Stimulated activated CD4-positive, alpha-beta T cell treated with anti-CD3 and anti-CD28 coated beads, Interleukin-1b, Interleukin-23, amount 100 ng/mL, for 24 hours (primary cell): ENCODE data around the gene DARS1.

ENCODE experiments used
- DNase-seq, 4 experiments: peaks; one replicate each; pipeline ENCODE4 v3.0.0-alpha.2; 2020; ENCODE audit warnings: low read depth in 4 of 4, low spot score in 1 of 4

The DARS1 gene

GRCh38 chr2:135947483-135947882 lies 37.9 kb downstream of the DARS1 start:
- no peak for DNase-seq

DNA sequence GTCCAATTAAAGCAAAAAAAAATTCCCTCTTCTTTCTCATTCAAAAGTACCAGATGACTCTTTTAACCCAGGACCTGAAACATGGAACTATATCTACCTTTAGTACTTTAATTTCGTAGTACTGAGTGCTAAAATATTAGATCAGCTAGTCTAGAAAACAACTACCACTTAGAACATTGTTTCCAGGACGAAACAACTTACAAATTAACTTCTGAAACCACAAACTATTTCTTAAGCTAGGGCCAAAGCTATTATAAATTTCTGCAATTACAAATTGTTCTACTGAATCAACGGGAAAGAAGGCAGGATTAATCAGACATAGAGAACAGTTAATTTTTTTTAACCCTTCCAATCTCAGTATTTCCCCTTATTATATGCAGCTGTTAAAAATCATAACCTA lies 39.9 kb downstream of the DARS1 start:
- no peak for DNase-seq

DNA sequence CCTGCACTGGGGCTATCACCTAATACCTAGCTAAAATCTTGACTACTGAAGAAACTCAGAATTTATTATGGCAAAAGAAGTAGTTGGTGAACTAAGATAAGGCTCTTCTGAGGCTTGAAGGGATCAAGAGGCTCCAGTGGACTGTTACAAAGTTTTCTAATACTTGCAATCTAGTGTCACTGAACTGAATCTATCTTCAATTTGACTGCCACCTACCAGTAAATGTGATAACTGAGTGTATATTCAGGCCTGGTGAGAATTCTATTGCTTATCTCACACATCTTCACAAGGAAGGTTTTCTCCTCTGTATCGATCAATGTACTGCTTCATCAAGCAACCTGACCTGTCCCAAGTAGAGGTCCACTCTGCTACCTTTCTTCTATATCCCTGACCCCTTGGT lies 40.8 kb downstream of the DARS1 start:
- DNase-seq, result no peak

DNA sequence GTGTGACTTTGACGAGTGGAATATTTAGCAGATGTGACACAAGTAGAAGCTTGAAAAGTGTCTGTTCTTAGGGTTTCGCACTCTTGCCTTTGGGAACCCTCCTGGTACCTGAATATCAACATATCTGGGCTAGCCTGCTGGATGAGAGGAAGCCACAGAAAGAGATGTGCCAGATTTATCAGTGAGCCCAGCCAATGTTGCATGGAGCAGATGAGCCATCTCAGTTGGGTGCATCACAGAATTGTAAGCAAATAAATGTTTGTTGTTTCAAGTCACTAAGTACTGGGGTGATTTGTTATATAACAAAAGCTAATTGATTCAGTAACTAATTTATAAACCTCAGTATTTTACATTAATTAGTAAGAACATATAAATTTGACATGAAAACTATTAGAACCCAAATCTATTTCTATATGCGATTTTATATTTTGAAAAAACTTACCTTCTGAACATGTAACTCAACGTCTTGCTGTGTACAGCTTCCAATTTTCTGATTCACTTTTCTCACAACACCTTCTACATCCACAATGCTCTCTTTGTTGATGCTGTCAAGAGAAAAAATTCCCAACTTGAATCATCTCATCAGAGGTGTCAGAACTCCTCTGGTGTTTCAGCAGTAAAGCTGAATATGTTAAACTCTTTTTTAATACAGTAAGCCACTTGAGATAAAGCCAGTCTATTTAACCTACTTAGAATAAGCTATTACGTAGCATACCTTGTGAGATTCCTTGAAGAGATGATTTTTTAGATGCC lies 42.3 kb downstream of the DARS1 start:
- no peak for DNase-seq

DNA sequence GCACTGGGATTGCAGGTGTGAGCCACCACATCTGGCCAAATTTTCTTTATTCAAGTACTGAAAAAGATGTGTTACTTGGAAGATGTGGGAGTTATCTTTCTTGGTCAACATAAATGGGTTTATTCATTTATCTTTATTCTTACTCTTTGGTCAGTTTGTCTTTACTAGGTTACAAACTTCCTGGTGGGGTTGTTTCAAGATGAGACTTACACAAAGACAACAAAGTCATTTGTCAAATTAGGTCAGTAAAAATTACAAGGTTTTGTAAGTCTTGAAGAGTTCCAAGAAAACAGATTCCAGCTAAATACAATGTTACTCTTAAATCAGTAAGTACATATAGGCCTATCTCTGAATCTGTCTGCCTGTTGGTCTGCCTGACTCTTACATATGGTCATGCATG lies 48.9 kb downstream of the DARS1 start:
- DNase-seq, result no peak

- no peak for DNase-seq
Measured at GRCh38 chr2:135935914-135936313, 49.5 kb downstream of the DARS1 start.

- no peak for DNase-seq
Measured at GRCh38 chr2:135931776-135932443, 53.5 kb downstream of the DARS1 start.

GRCh38 chr2:135926605-135927004 lies 58.8 kb downstream of the DARS1 start:
- DNase-seq, result no peak

DNA sequence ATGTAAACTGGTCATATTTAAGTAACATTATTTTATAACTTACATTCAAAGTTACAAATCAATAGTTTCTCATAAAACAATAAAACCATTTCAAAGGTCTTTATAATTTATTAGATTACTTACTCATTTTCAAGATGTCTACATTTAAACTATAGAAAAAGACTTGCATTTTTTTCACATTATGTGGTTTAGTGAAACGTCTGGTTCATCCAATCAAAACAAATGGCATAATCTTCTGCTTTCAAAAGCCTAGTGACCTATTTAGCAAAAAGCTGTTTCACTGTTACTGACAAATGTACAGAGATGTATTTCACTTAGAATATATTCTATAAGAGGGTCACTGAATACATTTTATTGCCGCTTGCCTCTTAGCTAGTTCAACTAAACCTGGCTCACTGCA lies 59.9 kb downstream of the DARS1 start:
- DNase-seq, result no peak

GRCh38 chr2:135916207-135916606 lies 69.2 kb downstream of the DARS1 start:
- DNase-seq, result peak in 1 of 4 experiments; percentile 9

GRCh38 chr2:135914485-135914884 lies 70.9 kb downstream of the DARS1 start:
- DNase-seq, result no peak

GRCh38 chr2:135913727-135914365 lies 71.6 kb downstream of the DARS1 start:
- DNase-seq, result peak in 3 of 4 experiments; percentile 6 to 42 (median 30)

DNA sequence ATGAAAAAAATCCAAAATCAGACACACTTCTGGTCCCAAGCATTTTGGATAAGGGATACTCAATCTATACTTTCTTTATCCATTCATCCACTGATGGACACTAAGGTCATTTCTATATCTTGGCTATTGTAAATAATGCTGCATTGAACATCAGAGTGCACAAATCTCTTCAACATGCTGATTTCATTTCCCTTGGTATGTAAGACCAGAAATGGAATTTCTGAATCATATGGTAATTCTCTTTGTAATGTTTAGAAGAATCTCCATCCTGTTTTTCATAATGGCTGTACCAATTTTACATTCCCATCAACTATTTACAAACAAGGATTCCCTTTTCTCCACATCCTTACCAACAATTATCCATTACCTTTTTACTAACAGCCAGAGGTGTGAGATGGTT lies 75.5 kb downstream of the DARS1 start:
- DNase-seq, result no peak

DNA sequence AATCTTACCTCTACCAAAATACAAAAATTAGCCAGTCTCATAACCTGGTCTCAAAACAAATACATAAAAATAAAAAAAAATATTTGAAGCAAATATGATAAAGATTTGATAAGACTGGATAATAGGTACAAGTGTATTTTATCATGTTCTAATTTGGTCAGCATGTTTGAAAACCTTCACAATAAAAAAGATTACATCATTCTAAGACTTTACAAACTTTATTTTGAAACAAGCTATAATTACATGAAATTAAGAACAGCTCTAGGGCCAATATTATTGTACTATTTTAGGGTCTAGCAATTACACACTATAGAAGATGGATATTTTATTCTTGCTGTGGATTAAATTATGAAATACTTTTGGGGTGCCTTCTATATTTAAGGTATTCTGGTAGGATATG lies 79.7 kb downstream of the DARS1 start:
- no peak for DNase-seq

DNA sequence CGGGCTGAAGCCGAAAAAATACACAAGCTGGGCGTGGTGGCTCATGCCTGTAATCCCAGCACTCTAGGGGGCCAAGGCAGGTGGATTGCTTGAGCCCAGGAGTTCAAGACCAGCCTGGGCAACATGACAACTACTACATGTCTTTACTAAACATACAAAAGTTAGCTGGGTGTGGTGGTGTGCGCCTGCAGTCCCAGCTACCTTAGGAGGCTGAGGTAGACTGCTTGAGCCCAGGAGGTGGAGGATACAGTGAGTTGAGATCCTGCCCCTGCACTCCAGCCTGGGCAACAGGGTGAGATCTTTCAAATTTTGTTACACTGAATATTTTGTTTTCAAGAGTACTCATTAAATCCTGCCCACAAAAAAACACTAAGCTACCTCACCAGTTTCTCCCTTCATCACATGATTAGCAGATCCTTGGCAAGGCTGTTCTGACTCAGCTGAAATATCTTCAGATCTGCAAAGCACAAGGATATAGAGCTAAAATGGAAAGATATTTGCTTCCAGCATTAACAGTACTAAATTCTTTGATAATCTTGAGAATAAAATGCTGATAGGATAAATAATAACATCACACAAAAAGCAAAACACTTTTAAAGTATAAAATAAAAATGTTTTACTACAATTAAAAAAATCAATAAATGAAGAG lies 81.0 kb downstream of the DARS1 start:
- no peak for DNase-seq

- DNase-seq, result no peak
Measured at GRCh38 chr2:135903650-135904049, 81.8 kb downstream of the DARS1 start.

DNA sequence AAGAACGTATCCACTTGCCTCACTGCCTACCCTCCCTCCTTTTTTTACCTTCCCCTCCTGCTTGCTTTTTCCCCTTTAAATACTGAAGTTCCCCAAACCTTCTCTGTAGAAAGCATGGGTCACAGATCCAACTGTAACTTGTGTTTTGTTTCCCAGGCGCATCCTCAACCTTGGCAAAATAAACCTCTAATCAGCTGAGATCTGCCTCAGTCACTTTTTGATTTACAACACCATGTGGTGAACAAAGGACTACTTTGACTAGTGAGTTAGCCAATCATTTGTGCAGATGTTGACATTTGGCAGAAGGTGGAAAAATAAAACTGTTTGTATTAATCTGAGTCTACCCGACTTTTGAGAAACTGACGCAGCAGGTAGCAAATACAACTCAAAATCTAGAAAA lies 85.9 kb downstream of the DARS1 start:
- no peak for DNase-seq

- no peak for DNase-seq
Measured at GRCh38 chr2:135898234-135898786, 87.1 kb downstream of the DARS1 start.

DNA sequence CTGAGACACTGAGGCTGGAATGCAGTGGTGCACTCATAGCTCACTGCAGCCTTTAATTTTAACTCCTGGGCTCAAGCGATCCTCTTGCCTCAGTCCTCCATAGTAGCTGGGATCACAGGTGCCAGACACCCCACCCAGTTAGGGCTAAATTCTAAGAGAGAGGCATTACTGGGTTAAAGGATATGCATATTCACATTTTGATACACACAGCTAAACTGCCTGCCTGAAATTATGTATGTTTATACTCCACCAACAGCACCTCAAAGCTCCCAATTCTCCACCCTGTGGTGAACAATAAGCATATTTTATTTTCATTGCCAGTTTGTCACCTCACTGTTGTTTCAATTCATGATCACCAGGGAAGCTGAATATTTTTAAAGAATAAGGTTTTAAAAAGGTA lies 90.5 kb downstream of the DARS1 start:
- no peak for DNase-seq

DNA sequence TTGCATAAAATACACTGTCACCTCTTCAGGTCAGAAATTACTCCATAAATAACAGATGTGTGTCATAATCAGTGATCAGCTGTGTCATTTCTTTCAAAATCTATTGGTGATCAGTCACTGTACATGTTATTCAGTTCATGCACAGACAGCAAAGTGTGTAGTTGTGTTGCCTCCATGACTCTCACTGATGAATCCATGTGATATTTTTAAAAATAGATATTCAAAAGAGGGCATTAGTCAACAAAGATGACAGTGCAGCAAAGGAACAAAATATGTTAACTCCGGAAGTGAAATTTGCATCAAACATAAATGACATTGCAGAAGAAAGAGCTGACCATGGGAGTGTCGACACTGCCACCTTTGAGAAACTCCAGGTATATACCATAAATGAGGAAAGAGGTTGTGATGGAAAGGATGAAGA lies 92.0 kb downstream of the DARS1 start:
- DNase-seq, result no peak

GRCh38 chr2:135890835-135891234 lies 94.6 kb downstream of the DARS1 start:
- no peak for DNase-seq

- DNase-seq, result no peak
Measured at GRCh38 chr2:135890149-135890548, 95.3 kb downstream of the DARS1 start.
